Erythroblast (primary cell): ENCODE results near the gene ASPHD1.

Experiments
- GATA1 ChIP-seq: IDR thresholded peaks from 2 replicates; pipeline ENCODE4 v1.6.1; 2011; ENCODE audit warnings: low read depth, mild to moderate bottlenecking, control low read depth, low read length, moderate library complexity
- POLR2A ChIP-seq: IDR thresholded peaks from 2 replicates; pipeline ENCODE4 v1.6.1; 2011; ENCODE audit warnings: mild to moderate bottlenecking, low read length

DNA sequence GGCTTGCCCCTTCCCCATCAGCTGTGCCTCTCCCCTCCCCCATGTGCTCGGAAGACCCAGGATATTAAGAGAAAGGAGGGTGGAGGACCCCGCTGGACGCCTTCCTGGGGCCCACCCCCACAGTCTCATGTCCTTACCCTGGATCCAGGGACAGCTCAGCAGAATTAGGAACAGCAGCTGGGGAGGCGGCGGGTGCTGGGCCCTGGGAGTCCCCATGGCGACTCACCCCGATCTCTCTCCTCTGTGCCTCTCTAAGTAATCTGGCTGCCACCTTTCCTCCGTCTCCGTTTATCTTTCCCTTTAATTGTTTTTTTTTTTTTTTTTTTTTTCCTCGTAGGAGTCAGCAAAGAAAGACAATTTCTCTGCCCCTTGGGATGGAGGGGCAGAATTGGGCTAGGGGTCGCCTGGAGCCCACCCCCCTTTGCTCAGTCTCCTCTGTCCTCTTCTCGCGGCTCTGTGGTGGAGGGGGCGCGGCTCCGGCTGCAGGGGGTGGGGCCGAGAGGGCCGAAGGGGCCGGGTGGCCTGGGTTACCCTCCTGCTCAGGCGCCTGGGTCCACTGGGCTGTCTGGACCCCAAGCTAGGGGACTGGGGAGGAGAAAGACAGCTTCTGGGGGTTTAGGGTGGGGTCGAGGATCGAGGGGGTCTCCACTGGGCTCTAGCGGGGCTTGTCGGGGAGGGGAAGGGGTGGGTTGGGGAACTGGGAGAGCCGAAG lies 1.3 kb upstream of the ASPHD1 start:
- no peak for TF ChIP-seq POLR2A
- TF ChIP-seq GATA1 = no peak
